ENCODE measurements around the gene GNAT2. TPM values are rescaled to one million over a fixed set of nuclear protein-coding genes. Genes with fewer than 3 reads are reported as not detected.

The GNAT2 gene
- total and polyA plus RNA-seq, 10 of the 15 experiments (the other 5 are each of a cell fraction or from before 2014, with no cell fraction given) = 0.08 to 1.3 (median 0.41) TPM

GRCh38 chr1:109603229-109603628 lies 16.2 kb downstream of the GNAT2 start:
- Histone ChIP-seq H4K20me1 (ENCODE audit: control insufficient read depth, insufficient read depth) (no peaks in the 10 kb centered on the region), H3K9me3 (replicated peaks; ENCODE audit: control insufficient read depth, insufficient read depth, low read length) (no peaks in the 10 kb centered on the region), H3K27me3 (replicated peaks in 1 of 2; ENCODE audit: control insufficient read depth in 2 of 2, insufficient read depth in 2 of 2, low read length in 1 of 2) (no peaks in the 10 kb centered on the region), H3K79me2 (ENCODE audit: control insufficient read depth, insufficient read depth, low read length) (no peaks in the 10 kb centered on the region), H3K36me3 (ENCODE audit: control insufficient read depth in 2 of 2, insufficient read depth in 2 of 2, low read length in 1 of 2) (no peaks in the 10 kb centered on the region; a peak in 1 of 4 replicates), H3K27ac (ENCODE audit: control insufficient read depth, insufficient read depth) (no peak overlapping the region), H3K4me1 (ENCODE audit: control insufficient read depth, insufficient read depth, low read length) (no peaks in the 10 kb centered on the region), H3K4me3 (no peak overlapping the region), H3K4me2 (ENCODE audit: control insufficient read depth, insufficient read depth) (no peak overlapping the region), H2AFZ (ENCODE audit: control insufficient read depth, low read depth, low read length) (no peak overlapping the region), H3K9ac (ENCODE audit: control insufficient read depth, insufficient read depth, low read length) (no peak overlapping the region)
- SMC1A ChIA-PET (ENCODE audit: uncharacterized antibody, unreplicated experiment) = interaction anchor here (1.4 kb wide), 1 partner anchor 53 kb away, joined by 4 read pairs; no protein-coding TSS in a partner anchor
- no peak for ATAC-seq
- RAD21 ChIA-PET (ENCODE audit: unreplicated experiment) = no interaction called here
- no peak for FAIRE-seq
- in situ Hi-C loops (cut with MboI) = no loop called here
- no peak for DNase-seq (ENCODE audit: low read depth, low spot score)
- POLR2A ChIA-PET = no interaction called here
- CTCF ChIA-PET = no interaction called here
- BruUV-seq (replicated peaks) = no TSS peak
- WGBS (ENCODE audit: insufficient coverage, insufficient replicate concordance, low lambda C conversion rate, missing lambda C conversion rate) = 97% methylated on average over 3 of the region's 3 CpGs
- intact Hi-C loops (cut with micrococcal nuclease; ENCODE audit: unreplicated experiment) = no loop called here
- TF ChIP-seq POLR2AphosphoS5 (IDR thresholded peaks at IDR 0.05; ENCODE audit: low read length) (no peak), ZBTB40 (IDR thresholded peaks at IDR 0.05; ENCODE audit: borderline replicate concordance) (no peak), ATF3 (IDR thresholded peaks at IDR 0.05; ENCODE audit: borderline replicate concordance, extremely low read depth, low read depth, low read length) (no peak), RELA (IDR thresholded peaks at IDR 0.05; ENCODE audit: borderline replicate concordance, partially characterized antibody) (no peak), ELK1 (IDR thresholded peaks at IDR 0.05; ENCODE audit: low read depth, low read length) (no peak), IKZF2 (IDR thresholded peaks at IDR 0.05) (no peak), CTCF (IDR thresholded peaks at IDR 0.05 in 2 of 3, conservative IDR thresholded peaks at IDR 0.05 in 1 of 3; ENCODE audit: control insufficient read depth in 2 of 3, extremely low read depth in 1 of 3, insufficient read depth in 1 of 3, low read depth in 3 of 3, low read length in 3 of 3) (no peak), JUND (IDR thresholded peaks at IDR 0.05; ENCODE audit: low read depth, low read length) (no peak), PRDM15 (CRISPR knock-in tag; IDR thresholded peaks at IDR 0.05) (no peak)

All from GM12878 (cell line).